GM12878 (cell line): Measurements from ENCODE around the gene NNAT. TPM values are rescaled to one million over a fixed set of nuclear protein-coding genes. Genes with fewer than 3 reads are reported as not detected.

ENCODE experiments used
- BHLHE40 ChIP-seq, 2 experiments: fragments of 450-650 bp in 1 of 2; IDR thresholded peaks; 2 replicates each; pipeline ENCODE4 v1.6.1; 2011 to 2017; ENCODE audit warnings: low read depth in 2 of 2, borderline replicate concordance in 1 of 2, improper control_type of control experiment in 1 of 2, low read length in 1 of 2, mild to moderate bottlenecking in 1 of 2
- BRCA1 ChIP-seq: IDR thresholded peaks from 2 replicates; pipeline ENCODE4 v1.6.1; 2011; ENCODE audit warnings: low read depth, low read length, improper control_type of control experiment
- CBFB ChIP-seq: IDR thresholded peaks from 2 replicates; pipeline ENCODE4 v1.6.1; 2016; ENCODE audit warnings: antibody characterized with exemption, low read depth
- CHD2 ChIP-seq: IDR thresholded peaks from 2 replicates; pipeline ENCODE4 v1.6.1; 2011; ENCODE audit warnings: low read depth, low read length, improper control_type of control experiment, borderline replicate concordance
- CHD4 ChIP-seq: fragments of 200-600 bp; sonication (generic); IDR thresholded peaks from 2 replicates; pipeline ENCODE4 v1.6.1; 2016; ENCODE audit warnings: mild to moderate bottlenecking
- CREB1 ChIP-seq: IDR thresholded peaks from 2 replicates; pipeline ENCODE4 v1.6.1; 2012; ENCODE audit warnings: low read depth, mild to moderate bottlenecking, inconsistent platforms
- ESRRA ChIP-seq: IDR thresholded peaks from 2 replicates; pipeline ENCODE4 v1.6.1; 2012; ENCODE audit warnings: mild to moderate bottlenecking, low read length, improper control_type of control experiment
- FOS ChIP-seq: IDR thresholded peaks from 3 replicates; pipeline ENCODE4 v1.6.1; 2011; ENCODE audit warnings: borderline replicate concordance; ENCODE audit not compliant: insufficient read length; ENCODE audit errors: extremely low read depth
- FOXK2 ChIP-seq: fragments of 450-650 bp; IDR thresholded peaks from 2 replicates; pipeline ENCODE4 v1.6.1; 2017; ENCODE audit warnings: mild to moderate bottlenecking, moderate library complexity
- HDGF ChIP-seq: fragments of 450-650 bp; IDR thresholded peaks from 2 replicates; pipeline ENCODE4 v1.6.1; 2016; ENCODE audit warnings: antibody characterized with exemption
- LARP7 ChIP-seq: fragments of 450-650 bp; IDR thresholded peaks from 2 replicates; pipeline ENCODE4 v1.6.1; 2017; ENCODE audit warnings: mild to moderate bottlenecking
- MEF2B ChIP-seq: fragments of 450-650 bp; IDR thresholded peaks from 2 replicates; pipeline ENCODE4 v1.6.1; 2018; ENCODE audit warnings: mild to moderate bottlenecking, moderate library complexity; ENCODE audit not compliant: partially characterized antibody, poor library complexity, severe bottlenecking
- NBN ChIP-seq: fragments of 450-650 bp; IDR thresholded peaks from 2 replicates; pipeline ENCODE4 v1.6.1; 2016
- NR2C1 ChIP-seq: fragments of 450-650 bp; IDR thresholded peaks from 2 replicates; pipeline ENCODE4 v1.6.1; 2017; ENCODE audit warnings: antibody characterized with exemption, mild to moderate bottlenecking, moderate library complexity
- NR2C2 ChIP-seq: IDR thresholded peaks from 2 replicates; pipeline ENCODE4 v1.6.1; 2011; ENCODE audit warnings: borderline replicate concordance, low read depth; ENCODE audit not compliant: control insufficient read depth, insufficient read length
- NR2F1 ChIP-seq: fragments of 450-650 bp; conservative IDR thresholded peaks from 2 replicates; pipeline ENCODE4 v1.6.1; 2017; ENCODE audit warnings: mild to moderate bottlenecking
- PAX5 ChIP-seq: IDR thresholded peaks from 2 replicates; pipeline ENCODE4 v1.6.1; 2011; ENCODE audit warnings: low read depth, low read length, borderline replicate concordance
- POLR2AphosphoS5 ChIP-seq: IDR thresholded peaks from 2 replicates; pipeline ENCODE4 v1.6.1; 2011; ENCODE audit warnings: mild to moderate bottlenecking, low read length, inconsistent platforms
- SMAD1 ChIP-seq: fragments of 450-650 bp; IDR thresholded peaks from 2 replicates; pipeline ENCODE4 v1.6.1; 2018; ENCODE audit warnings: mild to moderate bottlenecking, low read depth; ENCODE audit not compliant: partially characterized antibody
- SREBF1 ChIP-seq: IDR thresholded peaks from 2 replicates; pipeline ENCODE4 v1.6.1; 2012; ENCODE audit warnings: mild to moderate bottlenecking, low read length
- SRF ChIP-seq, 2 experiments: IDR thresholded peaks; 2 replicates each; pipeline ENCODE4 v1.6.1; 2011; ENCODE audit warnings: low read depth in 2 of 2, low read length in 2 of 2, mild to moderate bottlenecking in 1 of 2, moderate library complexity in 1 of 2
- TARDBP ChIP-seq: IDR thresholded peaks from 2 replicates; pipeline ENCODE4 v1.6.1; 2016; ENCODE audit warnings: borderline replicate concordance
- TCF12 ChIP-seq: IDR thresholded peaks from 2 replicates; pipeline ENCODE4 v1.6.1; 2011; ENCODE audit warnings: low read depth, mild to moderate bottlenecking, low read length
- polyA plus RNA-seq, 11 experiments: library from polyadenylated mRNA; depleted of rRNA in 4 of 11; unstranded in 6 of 11; stranded (reverse) in 5 of 11; fragments of >200 nt; fragmentation: Nextera tagmentation in 4 of 11; fragmentation: Illumina TruSeq in 1 of 11; extraction: Ambion mirVana in 4 of 11; extraction: Trizol in 1 of 11; gene quantifications; 1 replicate in 1 of 11; 2 replicates in 10 of 11; pipeline versions ENCODE4 v1.2.1 to v1.2.3, GENCODE V29; 2011 to 2016; ENCODE audit warnings: inconsistent platforms in 2 of 11, missing spikeins in 2 of 11, low read depth in 1 of 11
- total RNA-seq, 4 experiments: library from RNA; depleted of rRNA in 3 of 4; stranded (reverse); fragments of >200 nt in 3 of 4; fragmentation: Illumina TruSeq in 1 of 4; extraction: Trizol in 1 of 4; gene quantifications; 2 replicates each; pipeline versions ENCODE4 v1.2.1 to v1.2.3, GENCODE V29; 2013 to 2021
- TF ChIP-seq, protein P1 (sequence below): fragments of 450-650 bp; IDR thresholded peaks from 2 replicates; pipeline ENCODE4 v1.6.1; 2017; ENCODE audit warnings: mild to moderate bottlenecking, moderate library complexity
- TF ChIP-seq, protein P2 (sequence below): fragments of 450-650 bp; IDR thresholded peaks from 2 replicates; pipeline ENCODE4 v1.6.1; 2016; ENCODE audit warnings: mild to moderate bottlenecking
- TF ChIP-seq, protein P3 (sequence below): IDR thresholded peaks from 2 replicates; pipeline ENCODE4 v1.6.1; 2011; ENCODE audit warnings: borderline replicate concordance, low read depth, mild to moderate bottlenecking, moderate library complexity, mixed read lengths, low read length; ENCODE audit not compliant: insufficient read depth; ENCODE audit errors: extremely low read length

The NNAT gene
- total and polyA plus RNA-seq, 10 of the 15 experiments (the other 5 are each of a cell fraction or from before 2014, with no cell fraction given): 0.22 to 0.99 (median 0.42) TPM; not detected in 7

DNA sequence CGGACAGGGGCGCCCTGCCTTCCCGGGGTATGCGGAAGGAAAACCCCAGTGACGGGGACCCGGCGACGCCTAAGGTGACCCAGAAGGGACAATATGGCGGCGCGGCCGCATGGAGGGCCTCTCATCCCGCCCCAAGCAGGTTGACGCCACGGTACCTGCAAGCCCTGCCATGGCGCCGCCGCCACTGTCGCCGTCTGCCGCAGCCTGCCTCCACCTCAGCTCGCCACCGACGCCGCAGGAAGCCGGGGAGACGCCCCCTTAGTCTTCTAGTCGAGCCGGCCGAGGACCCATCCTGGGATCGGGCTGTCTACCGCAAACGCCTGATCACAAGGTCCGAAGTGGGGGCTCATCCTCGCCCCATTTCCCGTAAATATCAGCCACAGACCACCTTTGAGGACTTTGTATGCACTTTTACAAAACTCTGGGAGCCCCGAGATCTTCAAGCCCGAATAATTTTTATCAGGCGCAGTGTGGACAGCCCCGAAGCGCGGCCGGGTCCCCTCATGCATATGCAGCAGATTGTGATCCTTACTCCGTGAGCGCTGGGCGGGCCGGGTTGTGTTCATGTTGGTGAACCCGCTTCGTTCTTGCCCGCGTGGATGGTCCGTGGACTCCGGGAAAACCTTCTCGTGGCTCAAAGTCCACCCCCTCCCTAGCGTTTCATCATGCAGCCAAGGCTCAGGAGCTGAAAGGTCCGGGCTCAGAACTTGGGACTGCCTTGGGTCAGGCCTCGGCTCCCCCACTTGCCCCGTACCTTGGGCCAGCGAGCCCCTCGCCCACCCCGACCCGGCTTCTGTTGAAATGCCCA, 6.8 kb downstream of the NNAT start, which contains the start of gene BLCAP (continued):
- TF ChIP-seq, protein P1, sequence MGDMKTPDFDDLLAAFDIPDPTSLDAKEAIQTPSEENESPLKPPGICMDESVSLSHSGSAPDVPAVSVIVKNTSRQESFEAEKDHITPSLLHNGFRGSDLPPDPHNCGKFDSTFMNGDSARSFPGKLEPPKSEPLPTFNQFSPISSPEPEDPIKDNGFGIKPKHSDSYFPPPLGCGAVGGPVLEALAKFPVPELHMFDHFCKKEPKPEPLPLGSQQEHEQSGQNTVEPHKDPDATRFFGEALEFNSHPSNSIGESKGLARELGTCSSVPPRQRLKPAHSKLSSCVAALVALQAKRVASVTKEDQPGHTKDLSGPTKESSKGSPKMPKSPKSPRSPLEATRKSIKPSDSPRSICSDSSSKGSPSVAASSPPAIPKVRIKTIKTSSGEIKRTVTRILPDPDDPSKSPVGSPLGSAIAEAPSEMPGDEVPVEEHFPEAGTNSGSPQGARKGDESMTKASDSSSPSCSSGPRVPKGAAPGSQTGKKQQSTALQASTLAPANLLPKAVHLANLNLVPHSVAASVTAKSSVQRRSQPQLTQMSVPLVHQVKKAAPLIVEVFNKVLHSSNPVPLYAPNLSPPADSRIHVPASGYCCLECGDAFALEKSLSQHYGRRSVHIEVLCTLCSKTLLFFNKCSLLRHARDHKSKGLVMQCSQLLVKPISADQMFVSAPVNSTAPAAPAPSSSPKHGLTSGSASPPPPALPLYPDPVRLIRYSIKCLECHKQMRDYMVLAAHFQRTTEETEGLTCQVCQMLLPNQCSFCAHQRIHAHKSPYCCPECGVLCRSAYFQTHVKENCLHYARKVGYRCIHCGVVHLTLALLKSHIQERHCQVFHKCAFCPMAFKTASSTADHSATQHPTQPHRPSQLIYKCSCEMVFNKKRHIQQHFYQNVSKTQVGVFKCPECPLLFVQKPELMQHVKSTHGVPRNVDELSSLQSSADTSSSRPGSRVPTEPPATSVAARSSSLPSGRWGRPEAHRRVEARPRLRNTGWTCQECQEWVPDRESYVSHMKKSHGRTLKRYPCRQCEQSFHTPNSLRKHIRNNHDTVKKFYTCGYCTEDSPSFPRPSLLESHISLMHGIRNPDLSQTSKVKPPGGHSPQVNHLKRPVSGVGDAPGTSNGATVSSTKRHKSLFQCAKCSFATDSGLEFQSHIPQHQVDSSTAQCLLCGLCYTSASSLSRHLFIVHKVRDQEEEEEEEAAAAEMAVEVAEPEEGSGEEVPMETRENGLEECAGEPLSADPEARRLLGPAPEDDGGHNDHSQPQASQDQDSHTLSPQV: peak; percentile 95
- TF ChIP-seq BRCA1 (no peak), CHD4 (no peak), PAX5 (peak; percentile 12; the same call in 1 of the 2 replicates), SREBF1 (peak; percentile 4; the same call in 1 of the 2 replicates), NBN (peak; percentile 66), TARDBP (no peak), HDGF (0 out of 2 replicates have a peak, but pooled peaks have one; percentile 15), MEF2B (no peak), CREB1 (peak; percentile 46), NR2C1 (peak; percentile 42), ESRRA (no peak), BHLHE40 (IDR thresholded peaks at IDR 0.05; ENCODE audit: borderline replicate concordance in 1 of 2, low read depth in 2 of 2, low read length in 1 of 2) (peak in 1 of 2 experiments; percentile 38; a peak in 2 of 4 replicates), POLR2AphosphoS5 (peak; percentile 96), FOXK2 (peak; percentile 61), NR2C2 (no peak), LARP7 (peak; percentile 84), FOS (no peak), TCF12 (peak; percentile 7; the same call in 1 of the 2 replicates), CBFB (peak; percentile 93), SMAD1 (no peak), SRF (IDR thresholded peaks at IDR 0.05; ENCODE audit: low read depth in 2 of 2, low read length in 2 of 2) (no peak), NR2F1 (peak; percentile 55), CHD2 (0 out of 2 replicates have a peak, but pooled peaks have one; percentile 13)
- TF ChIP-seq, protein P2, sequence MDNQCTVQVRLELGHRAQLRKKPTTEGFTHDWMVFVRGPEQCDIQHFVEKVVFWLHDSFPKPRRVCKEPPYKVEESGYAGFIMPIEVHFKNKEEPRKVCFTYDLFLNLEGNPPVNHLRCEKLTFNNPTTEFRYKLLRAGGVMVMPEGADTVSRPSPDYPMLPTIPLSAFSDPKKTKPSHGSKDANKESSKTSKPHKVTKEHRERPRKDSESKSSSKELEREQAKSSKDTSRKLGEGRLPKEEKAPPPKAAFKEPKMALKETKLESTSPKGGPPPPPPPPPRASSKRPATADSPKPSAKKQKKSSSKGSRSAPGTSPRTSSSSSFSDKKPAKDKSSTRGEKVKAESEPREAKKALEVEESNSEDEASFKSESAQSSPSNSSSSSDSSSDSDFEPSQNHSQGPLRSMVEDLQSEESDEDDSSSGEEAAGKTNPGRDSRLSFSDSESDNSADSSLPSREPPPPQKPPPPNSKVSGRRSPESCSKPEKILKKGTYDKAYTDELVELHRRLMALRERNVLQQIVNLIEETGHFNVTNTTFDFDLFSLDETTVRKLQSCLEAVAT: peak; percentile 62
- TF ChIP-seq, protein P3, sequence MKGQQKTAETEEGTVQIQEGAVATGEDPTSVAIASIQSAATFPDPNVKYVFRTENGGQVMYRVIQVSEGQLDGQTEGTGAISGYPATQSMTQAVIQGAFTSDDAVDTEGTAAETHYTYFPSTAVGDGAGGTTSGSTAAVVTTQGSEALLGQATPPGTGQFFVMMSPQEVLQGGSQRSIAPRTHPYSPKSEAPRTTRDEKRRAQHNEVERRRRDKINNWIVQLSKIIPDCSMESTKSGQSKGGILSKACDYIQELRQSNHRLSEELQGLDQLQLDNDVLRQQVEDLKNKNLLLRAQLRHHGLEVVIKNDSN: no peak
